HFF-Myc (cell line): ENCODE data around the gene SDHB.

ENCODE experiments used
- DNase-seq: peaks from one replicate; pipeline ENCODE4 v3.0.0-alpha.2; 2011; ENCODE audit warnings: low read depth; ENCODE audit errors: extremely low read depth
- H3K4me3 ChIP-seq: replicated peaks from 2 replicates; pipeline ENCODE4 v1.5.1; 2011; ENCODE audit warnings: low read depth, mild to moderate bottlenecking, control low read depth, low read length
- TF ChIP-seq, protein P1 (sequence below): IDR thresholded peaks from 2 replicates; pipeline ENCODE4 v1.5.1; 2012; ENCODE audit warnings: mild to moderate bottlenecking, low read depth, low read length, control low read depth; ENCODE audit errors: missing control alignments

The SDHB gene

DNA sequence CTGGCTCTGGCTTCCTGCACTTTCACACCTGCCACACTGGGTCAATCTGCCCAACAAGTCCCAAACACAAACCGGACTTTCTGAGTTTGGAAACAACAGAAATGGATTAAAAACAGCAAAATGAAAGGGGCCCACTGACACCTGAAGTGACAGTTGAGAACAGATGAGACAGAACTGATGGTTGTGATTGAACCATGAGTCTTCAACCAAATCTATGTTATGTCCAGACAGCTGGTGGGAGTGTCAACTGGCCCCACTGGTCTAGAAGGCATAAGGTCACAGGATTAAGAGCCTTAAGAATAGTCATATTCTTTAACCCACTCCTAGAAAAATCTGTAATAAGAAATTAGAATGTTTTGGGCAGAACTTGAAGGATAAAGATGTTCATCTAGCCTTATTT lies 29.1 kb downstream of the SDHB start:
- TF ChIP-seq, protein P1, sequence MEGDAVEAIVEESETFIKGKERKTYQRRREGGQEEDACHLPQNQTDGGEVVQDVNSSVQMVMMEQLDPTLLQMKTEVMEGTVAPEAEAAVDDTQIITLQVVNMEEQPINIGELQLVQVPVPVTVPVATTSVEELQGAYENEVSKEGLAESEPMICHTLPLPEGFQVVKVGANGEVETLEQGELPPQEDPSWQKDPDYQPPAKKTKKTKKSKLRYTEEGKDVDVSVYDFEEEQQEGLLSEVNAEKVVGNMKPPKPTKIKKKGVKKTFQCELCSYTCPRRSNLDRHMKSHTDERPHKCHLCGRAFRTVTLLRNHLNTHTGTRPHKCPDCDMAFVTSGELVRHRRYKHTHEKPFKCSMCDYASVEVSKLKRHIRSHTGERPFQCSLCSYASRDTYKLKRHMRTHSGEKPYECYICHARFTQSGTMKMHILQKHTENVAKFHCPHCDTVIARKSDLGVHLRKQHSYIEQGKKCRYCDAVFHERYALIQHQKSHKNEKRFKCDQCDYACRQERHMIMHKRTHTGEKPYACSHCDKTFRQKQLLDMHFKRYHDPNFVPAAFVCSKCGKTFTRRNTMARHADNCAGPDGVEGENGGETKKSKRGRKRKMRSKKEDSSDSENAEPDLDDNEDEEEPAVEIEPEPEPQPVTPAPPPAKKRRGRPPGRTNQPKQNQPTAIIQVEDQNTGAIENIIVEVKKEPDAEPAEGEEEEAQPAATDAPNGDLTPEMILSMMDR, result no peak
- no peak overlapping the region for H3K4me3 ChIP-seq
- DNase-seq, result no peak

DNA sequence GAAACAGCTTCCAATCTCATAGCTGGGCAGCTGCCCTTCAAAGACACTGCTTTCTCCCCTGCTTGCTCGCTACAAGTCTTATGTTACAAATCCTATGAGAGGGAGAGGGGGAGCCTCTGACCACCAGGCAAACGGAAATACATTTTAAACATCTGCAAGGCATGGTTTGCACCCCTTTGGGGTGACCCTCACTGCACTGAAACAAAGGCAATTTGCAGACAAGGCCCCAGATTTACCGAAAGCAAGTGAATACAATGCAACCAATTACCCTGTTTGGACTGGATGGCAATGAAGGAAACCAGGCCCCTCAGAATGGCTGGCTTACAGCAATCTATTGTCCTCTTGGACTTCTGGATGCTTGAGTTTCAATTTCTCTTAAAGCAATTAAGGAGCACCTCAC lies 30.3 kb downstream of the SDHB start:
- TF ChIP-seq, protein P1, result no peak
- no peak for DNase-seq
- no peak overlapping the region for H3K4me3 ChIP-seq

DNA sequence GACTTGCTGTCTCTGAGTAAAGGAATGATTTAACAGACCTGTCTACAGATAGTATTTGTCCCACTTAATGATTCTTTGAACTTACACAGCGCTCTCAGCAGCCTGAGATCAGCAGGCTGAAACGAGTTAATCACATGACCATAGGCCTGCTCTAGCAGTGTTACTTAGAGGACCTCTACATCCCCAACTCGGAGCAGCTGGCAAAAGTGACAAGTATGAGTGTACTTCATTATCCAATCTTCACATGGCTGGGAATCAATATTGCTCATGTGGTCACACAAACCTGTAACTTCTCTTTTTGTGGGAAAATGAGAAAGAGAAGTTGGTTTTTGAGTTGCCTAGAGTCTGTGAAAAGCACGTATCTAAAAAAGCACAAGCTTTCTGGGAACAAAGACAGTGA lies 30.7 kb downstream of the SDHB start:
- DNase-seq, result no peak
- no peak overlapping the region for H3K4me3 ChIP-seq
- TF ChIP-seq, protein P1, result no peak

DNA sequence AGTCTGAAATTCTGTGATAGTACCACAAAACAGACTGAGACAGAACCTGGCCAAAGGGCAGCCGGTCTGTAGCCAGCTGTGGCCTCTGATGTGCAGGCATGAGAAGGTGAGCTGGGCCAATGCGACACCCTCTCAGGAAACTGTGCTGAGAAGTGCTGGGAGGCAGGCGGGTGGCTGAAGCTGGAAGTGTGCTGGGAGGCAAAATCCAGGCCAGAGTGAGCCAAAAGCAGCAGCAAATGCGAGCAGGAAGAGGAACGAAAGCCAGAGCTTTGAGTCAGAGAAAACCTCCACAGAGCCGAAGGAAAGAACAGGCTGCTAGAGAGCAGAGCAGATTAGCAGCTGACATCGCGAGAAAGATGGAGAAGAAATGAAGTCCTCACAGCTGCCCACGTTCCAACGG lies 31.9 kb downstream of the SDHB start:
- DNase-seq, result no peak
- TF ChIP-seq, protein P1, result no peak
- no peak overlapping the region for H3K4me3 ChIP-seq

DNA sequence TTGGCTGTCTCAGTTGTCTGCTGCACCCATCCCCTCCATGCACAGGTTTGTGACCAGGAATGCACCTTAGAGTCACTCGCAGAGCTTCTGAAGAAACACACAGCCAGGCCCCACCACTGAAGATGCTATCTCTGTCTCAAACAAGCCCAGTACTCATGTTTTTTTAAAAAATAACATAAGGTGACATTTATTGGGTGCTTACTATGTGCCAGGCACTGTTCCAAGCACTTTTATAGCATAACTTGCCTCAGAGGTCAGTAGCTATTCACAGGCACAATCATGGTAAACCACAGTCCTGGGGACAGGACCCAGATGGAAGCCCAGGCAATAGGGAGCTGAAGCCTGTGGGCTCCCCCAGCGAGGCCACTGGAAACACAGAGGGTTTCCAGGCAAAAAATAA lies 33.3 kb downstream of the SDHB start:
- no peak overlapping the region for H3K4me3 ChIP-seq
- DNase-seq, result peak; percentile 39
- TF ChIP-seq, protein P1, result no peak

DNA sequence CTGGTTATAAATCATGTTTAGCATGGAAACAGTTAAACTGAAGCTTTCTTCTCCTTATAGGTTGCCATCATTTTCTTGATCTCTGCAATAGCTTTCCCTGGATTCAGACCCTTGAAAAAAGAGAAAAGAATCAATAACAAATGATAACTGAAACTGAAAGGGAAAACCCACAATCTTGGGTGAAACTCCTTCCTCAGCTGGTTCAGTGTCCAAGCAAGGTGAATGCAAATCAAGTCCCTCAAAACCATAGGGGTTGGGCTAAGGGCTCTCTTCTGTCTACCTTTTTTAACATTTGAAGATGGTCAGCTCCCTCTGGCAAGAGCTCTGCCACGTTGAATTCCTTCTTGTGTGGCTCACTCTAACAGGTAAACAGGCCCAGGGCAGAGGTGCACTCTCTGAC lies 35.0 kb downstream of the SDHB start:
- no peak for DNase-seq
- no peak overlapping the region for H3K4me3 ChIP-seq

DNA sequence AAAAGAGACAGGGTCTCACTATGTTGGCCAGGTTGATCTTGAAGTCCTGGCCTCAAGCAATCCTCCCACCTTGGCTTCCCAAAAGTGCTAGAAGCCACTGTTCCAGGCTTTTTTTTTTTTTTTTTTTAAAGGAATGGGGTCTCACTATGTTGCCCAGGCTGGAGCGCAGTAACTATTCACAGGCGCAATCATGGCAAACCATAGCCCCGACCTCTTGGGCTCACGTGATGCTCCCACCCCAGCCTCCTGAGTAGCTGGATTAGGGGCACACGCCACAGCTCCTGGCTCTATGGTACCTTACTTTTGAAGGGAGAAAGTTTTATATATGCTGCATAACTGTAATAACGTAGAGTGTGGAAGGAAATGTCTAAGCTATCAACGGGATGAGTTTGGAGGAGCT lies 36.4 kb downstream of the SDHB start:
- TF ChIP-seq, protein P1, result no peak
- DNase-seq, result no peak

More for the DNA sequence above, 35.0 kb downstream of the SDHB start:
- TF ChIP-seq, protein P1, result no peak

More for the DNA sequence above, 36.4 kb downstream of the SDHB start:
- no peak overlapping the region for H3K4me3 ChIP-seq
